CD4-positive, alpha-beta T cell treated with Interleukin-2 at 100 ng/mL for 4 hours (primary cell): ENCODE results near the gene CRIM1.

Experiments used
- DNase-seq: peaks from one replicate; pipeline ENCODE4 v3.0.0-alpha.2; 2020; ENCODE audit warnings: low spot score

Gene CRIM1

DNA sequence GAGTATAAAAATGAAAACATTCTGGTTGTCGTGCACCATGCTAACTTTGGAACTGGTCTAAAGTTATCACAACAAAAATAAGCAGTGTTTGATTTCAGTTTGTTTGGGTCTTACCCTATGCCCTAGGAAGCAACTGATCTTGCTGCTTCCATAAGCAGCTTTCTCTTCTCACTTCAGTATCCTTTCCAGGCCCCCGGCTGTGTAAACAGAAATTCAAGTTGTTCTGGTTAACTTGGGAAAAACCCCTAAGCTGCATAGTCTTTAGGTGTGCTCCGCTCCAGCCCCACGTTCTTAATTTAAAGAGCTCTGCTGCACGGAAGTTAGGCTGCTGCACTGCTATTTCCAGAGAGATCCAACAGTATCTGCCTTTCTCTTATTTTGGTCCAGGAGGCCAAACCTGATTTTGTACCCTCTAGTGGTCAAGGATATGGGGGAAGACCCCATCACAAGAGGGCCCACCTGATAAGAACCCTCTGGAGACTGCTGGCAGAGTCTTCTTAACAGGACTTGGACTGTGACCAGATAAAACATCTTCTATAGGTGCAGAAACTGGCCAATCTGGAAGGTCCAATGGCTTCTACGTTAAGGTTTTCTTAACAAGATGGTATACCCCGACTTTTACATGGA, 173.3 kb downstream of the CRIM1 start:
- DNase-seq: no peak

DNA sequence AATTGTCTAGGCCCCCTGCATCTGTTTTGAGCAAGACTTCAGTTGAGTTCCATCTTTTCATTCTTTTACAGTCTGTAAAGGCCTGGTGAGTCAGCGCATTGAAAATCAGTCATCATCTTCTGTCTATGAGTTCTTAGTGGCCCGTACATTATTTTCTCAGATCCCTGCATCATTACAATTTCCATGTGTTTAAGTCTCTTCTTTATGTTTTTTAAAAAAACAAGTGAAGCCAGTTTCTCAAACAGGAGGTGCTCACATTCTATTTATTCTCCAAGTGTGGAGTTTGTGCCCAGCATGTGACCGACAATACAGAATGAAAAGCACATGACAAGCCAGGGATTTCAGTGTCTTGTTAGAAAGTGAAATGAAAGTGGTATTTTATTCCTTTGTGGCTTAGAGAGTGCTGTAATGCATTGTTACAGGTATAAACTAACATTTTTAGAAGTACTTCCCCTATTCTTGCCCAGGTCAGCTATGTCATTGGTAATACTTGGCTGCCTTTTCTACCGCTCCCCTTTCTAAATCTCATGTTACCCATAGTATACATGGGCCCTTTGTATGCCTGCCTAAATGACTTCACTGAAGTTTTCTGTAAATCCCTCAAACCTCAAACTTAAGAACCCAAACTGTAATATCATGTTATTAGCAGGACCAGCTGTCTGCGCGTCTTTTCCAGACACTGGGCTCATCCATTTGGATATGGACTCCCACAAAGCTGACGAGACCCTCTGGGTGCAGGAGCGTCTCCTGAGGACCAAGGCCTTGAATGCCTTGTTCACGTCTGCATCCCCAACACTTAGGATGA, 174.8 kb downstream of the CRIM1 start:
- DNase-seq: no peak

GRCh38 chr2:36530983-36531354, 175.4 kb downstream of the CRIM1 start:
- no peak for DNase-seq

DNA sequence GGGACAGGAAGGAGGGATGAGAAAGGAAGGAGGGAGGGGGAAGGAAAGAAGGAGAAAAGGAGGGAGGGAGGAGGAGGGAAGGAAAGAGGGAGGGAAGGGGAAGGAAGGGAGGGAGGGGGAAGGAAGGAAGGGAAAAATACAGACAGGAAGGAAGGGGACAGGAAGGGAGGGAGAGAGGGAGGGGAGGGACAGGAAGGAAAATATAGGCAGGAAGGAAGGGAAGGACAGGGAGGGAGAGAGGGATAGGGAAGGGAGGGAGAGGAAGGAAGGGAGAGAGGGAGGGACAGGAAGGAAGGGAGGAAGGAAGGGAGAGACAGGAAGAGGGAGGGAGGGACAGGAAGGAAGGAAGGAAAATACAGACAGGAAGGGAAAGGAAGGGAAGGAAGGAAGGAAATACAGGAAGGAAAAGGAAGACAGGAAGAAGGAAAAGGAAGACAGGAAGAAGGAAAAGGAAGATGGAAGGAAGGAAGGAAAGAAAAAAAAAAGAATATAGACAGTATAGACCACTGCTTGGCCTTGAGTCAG, 178.8 kb downstream of the CRIM1 start:
- DNase-seq: no peak

DNA sequence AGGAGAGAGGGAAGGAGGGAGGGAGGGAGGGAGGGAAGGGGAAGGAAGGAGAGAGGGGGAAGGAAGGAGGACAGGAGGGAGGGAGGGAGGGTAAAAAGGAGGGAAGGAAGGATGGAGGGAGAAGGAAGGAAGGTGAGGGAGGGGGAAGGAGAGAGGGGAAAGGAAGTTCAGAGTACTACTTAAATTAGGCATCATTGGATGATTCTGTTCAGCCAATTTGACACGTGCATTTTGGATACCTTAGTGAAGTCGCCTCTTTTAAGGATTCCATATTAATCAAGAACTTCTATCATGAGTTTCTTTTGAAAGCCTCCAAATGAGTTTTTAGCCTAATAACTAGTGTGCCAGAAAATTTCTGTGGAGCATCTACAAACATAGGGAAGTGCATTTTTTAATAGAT, 179.5 kb downstream of the CRIM1 start:
- no peak for DNase-seq

GRCh38 chr2:36536776-36537175, 181.2 kb downstream of the CRIM1 start:
- no peak for DNase-seq

DNA sequence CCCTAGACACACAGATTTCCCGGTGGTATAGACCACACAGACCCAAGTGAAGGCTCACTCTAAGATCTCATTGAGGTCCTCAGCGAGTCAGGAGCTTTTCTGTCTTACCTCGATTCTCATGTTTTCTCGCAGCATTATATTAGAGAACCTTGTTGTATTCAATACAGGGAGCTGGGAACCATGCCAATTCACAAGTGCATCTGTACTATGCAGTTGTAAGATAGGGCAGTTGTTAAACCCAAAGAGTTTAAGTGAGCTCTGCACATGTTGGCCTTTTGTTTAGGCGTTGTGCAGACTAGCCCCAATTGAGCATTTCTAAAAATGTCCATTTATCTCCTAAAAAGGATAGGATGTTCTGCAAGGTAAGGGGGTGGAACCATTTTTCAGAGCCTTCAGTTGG, 182.8 kb downstream of the CRIM1 start:
- DNase-seq: no peak

DNA sequence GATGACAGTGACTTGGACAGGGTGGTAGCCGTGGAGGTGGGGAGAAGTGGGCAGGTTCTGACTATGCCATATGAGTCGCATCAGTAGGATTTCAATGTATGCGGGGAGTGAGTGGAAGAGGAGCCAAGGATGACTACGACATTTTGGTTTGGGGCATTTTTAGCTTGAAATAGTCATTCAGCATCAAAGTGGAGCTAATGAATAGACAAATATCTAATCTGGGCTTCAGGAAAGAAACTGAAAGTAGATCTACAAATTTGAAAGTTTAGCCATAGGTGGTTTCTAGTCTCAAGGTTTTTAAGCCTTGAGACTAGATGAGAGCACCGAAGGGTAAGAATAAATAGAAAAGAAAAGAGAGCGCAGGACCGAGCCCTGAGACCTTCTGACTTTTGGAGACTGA, 184.1 kb downstream of the CRIM1 start:
- DNase-seq: no peak

DNA sequence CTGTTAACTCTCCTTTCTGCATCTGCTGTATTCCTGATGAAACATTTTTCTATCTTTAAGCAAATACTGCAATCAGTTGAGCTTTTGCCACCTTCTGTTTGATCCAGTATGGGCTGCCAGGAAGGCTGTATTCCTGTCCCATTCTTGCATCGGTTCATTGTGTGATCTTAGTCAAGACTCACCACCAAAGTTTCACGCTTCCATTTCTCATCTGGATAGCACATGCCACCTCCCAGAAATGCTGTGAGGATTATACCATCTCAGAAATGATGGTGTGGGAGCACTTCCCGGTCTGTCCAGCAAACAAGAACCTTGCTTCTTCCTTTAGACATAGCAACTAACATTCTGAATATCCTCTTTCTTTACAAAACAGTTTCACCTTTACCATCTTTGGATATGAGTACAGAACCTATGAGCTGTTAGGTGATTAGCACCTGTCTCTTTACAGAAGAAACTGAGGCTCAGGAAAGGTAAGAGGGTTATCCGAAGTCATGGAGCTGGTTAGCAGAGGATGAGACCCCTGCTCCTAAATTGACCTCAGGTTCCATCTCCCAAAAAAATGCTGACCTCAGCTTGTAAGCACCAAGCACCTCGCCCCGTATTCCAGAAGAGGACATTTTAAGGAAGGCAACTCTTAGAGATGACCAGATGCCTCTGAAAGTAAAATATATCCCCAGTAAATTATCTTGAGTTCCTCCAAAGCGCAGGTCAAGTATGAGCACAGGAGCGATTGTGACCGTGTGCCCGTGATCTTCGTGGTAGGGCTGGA, 185.6 kb downstream of the CRIM1 start:
- no peak for DNase-seq

GRCh38 chr2:36541891-36542595, 186.5 kb downstream of the CRIM1 start:
- DNase-seq: no peak

DNA sequence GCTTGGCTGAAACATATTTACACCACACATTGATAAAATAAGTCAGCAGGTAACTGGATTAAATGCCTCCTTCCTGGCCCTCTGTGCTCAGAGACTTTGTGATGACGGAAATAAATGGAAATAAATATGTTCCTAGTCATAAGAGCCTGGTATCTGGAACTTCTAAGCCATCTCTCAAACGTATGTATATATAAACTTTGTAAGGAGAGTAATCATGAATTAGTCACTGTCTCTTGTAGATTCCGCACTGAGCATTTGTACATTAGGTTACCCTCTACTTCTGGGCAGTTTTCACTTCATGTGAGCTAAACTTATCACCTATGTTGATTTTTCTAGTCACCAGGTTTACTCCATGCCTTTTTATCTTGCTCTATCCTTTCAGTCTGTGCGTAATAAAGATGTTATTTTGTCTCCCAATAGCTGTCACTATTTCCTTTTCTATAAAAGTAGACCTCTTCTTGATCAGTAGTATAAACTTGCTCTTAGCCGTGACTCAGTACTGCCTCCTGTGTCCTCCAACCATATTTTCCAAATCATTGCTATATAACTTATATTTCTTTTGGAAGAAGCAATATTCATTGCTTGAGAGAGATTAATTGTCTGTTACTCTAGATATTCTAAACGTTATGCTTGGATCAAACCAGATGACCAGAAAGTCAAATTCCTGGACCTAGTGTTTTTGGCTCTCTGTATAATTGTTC, 189.2 kb downstream of the CRIM1 start:
- DNase-seq: no peak

- DNase-seq: no peak
Measured at GRCh38 chr2:36545871-36546416, 190.4 kb downstream of the CRIM1 start.

DNA sequence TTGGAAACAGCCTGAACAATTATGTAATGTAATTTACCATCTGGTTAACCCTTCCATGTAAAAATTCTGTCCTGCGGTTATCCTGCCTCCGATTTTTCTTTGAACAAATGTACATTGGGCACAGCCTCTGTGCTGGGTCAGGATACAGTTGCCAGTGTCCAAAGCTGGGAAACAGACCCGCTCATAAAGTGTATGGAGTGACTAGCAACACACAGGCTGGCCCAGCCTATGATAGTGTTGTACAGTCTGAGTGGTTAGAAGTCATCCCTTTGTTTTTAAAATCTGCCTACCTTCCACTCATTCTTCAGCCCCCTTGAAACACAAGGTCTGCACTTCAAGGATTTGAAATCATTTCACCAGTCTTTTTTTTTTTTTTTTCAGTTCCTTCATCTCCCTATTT, 192.3 kb downstream of the CRIM1 start:
- no peak for DNase-seq

GRCh38 chr2:36549165-36549574, 193.6 kb downstream of the CRIM1 start:
- DNase-seq: no peak

- DNase-seq: no peak
Measured at GRCh38 chr2:36550006-36550405, 194.4 kb downstream of the CRIM1 start.

DNA sequence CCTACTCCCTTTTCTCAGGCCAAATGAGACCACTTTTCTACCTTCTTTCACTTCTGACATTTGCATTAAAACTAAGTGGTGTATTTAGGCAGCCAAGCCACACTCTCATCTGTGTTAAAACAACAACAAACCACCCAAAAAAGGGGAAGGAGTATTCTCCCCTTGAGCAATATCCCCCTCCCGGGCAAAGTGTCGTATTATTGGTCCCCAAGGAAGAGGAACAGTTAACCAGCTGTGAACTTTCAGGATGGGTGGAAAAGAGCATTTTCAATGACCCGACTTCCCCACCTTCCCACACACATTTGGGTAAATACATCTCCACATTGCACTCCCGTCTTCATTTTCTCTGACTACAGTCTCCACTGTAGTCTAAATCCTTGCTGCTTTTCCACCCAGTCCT, 198.1 kb downstream of the CRIM1 start:
- no peak for DNase-seq

- no peak for DNase-seq
Measured at GRCh38 chr2:36554531-36554930, 199.0 kb downstream of the CRIM1 start.

DNA sequence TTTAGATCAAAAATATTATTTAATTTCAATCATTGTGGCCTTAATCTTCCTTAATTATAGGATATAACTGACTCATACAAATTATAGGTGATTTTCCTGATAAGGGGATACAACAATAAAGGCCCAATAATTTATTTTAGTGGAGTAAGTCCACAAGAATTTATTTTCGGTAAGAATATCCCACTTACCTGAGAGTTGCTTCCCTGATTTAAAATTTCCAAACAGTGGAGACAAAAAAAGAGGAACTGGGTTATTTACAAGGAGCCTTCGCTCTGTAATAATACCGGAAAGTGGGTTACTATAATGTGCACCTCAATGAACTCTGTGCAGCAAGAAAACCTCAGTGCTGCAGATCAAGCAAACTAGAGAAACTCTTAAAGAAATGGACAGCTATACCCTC, 200.2 kb downstream of the CRIM1 start:
- DNase-seq: no peak

DNA sequence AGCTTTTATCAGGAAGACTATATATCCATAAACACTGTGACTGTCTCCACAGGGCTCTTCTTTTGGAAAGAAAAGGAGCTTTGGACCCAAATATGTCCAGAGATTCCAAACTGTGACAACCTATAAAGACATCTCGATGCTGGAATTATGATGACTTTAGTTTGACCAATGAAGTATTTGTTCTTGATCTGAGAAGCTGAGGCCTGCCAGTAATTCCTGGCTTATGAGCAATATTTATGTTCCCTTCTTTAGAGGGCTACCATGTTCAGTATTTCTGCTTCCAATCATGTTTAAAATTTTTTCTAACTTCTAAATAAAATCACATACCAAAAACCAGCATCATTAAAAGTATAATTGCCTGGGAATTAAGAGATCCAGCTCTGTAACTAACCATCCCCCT, 201.3 kb downstream of the CRIM1 start:
- no peak for DNase-seq

GRCh38 chr2:36559221-36559942, 203.8 kb downstream of the CRIM1 start:
- no peak for DNase-seq

- DNase-seq: no peak
Measured at GRCh38 chr2:36560726-36561125, 205.1 kb downstream of the CRIM1 start.
